GM18511 (cell line): ENCODE data around the gene CCDC174.
A peak's percentile ranks its signal among the peaks of the same experiment; 100 is the strongest.
"Not testable (repeated sequence)": the region's sequence is repeated elsewhere in the genome, so short reads cannot be mapped to it uniquely, and the experiment has no call there.

Experiments
- ATAC-seq: cut with Tn5 transposase; IDR thresholded peaks from one replicate; pipeline ENCODE4 v1.9.1; 2021; ENCODE audit warnings: mild to moderate bottlenecking, moderate library complexity; ENCODE audit not compliant: unreplicated experiment

CCDC174 gene

GRCh38 chr3:14649466-14649865, 2.1 kb upstream of the CCDC174 start:
- ATAC-seq, result no peak

GRCh38 chr3:14650193-14650592, 1.4 kb upstream of the CCDC174 start:
- ATAC-seq, result no peak

- ATAC-seq, result not testable (repeated sequence)
These were observed 872 bp downstream of the CCDC174 start for GRCh38 chr3:14652360-14652907.

GRCh38 chr3:14657579-14657978, 6.0 kb downstream of the CCDC174 start:
- no peak for ATAC-seq

GRCh38 chr3:14658978-14659377, 7.4 kb downstream of the CCDC174 start:
- no peak for ATAC-seq

GRCh38 chr3:14660942-14661341, 9.4 kb downstream of the CCDC174 start:
- no peak for ATAC-seq

GRCh38 chr3:14663396-14664135, 12.0 kb downstream of the CCDC174 start:
- ATAC-seq, result no peak

GRCh38 chr3:14664170-14664569, 12.6 kb downstream of the CCDC174 start:
- ATAC-seq, result no peak

GRCh38 chr3:14672588-14672987, 21.0 kb downstream of the CCDC174 start:
- ATAC-seq, result no peak

GRCh38 chr3:14674841-14675240, 23.3 kb downstream of the CCDC174 start, which contains the start of gene C3orf20:
TSS of gene C3orf20 (plus strand) at chr3:14675141. CDS start at chr3:14682714, 7,573 bp downstream.
- no peak for ATAC-seq

- ATAC-seq, result no peak
These were observed 25.3 kb downstream of the CCDC174 start for GRCh38 chr3:14676881-14677280.

- no peak for ATAC-seq
These were observed 26.5 kb downstream of the CCDC174 start for GRCh38 chr3:14678015-14678503.

GRCh38 chr3:14680115-14680514, 28.6 kb downstream of the CCDC174 start:
- no peak for ATAC-seq

GRCh38 chr3:14680716-14681115, 29.2 kb downstream of the CCDC174 start:
- no peak for ATAC-seq

GRCh38 chr3:14684447-14684846, 32.9 kb downstream of the CCDC174 start:
- ATAC-seq, result no peak

GRCh38 chr3:14685179-14685578, 33.6 kb downstream of the CCDC174 start:
- no peak for ATAC-seq

- no peak for ATAC-seq
These were observed 35.8 kb downstream of the CCDC174 start for GRCh38 chr3:14687360-14687759.

- ATAC-seq, result peak; percentile 69
These were observed 37.0 kb downstream of the CCDC174 start for GRCh38 chr3:14688525-14688924.

GRCh38 chr3:14689247-14689980, 37.9 kb downstream of the CCDC174 start:
- no peak for ATAC-seq

GRCh38 chr3:14691239-14691638, 39.7 kb downstream of the CCDC174 start:
- ATAC-seq, result peak; percentile 52

- no peak for ATAC-seq
These were observed 40.2 kb downstream of the CCDC174 start for GRCh38 chr3:14691719-14692118.
